A673 (cell line): ENCODE measurements around the gene ST3GAL2. TPM values are rescaled to one million over a fixed set of nuclear protein-coding genes. Genes with fewer than 3 reads are reported as not detected.

ENCODE experiments used
- BruUV-seq: library from RNA; stranded (reverse); fragments of 400-500 nt; replicated peaks from 2 replicates; lab custom pipeline; 2021; lab: Mats Ljungman, UMichigan
- CTCF ChIA-PET: fragments of 300-600 bp; sonication (Branson Sonifier 250); formaldehyde crosslinking; loops from one replicate; lab custom pipeline; 2022; ENCODE audit warnings: antibody characterized with exemption; lab: Charles Lee
- POLR2A ChIA-PET: fragments of 300-600 bp; sonication (Branson Sonifier 250); formaldehyde crosslinking; loops from one replicate; lab custom pipeline; 2022; ENCODE audit warnings: antibody characterized with exemption; ENCODE audit not compliant: low non-redundant PET; lab: Charles Lee
- DNase-seq: peaks from one replicate; pipeline ENCODE4 v3.0.0-alpha.2; 2015; ENCODE audit warnings: low spot score
- H3K27ac ChIP-seq: fragments of 200-600 bp; sonication (generic); 2 replicates; pipeline ENCODE4 v1.5.1; 2016; ENCODE audit warnings: mixed run types, low read depth, mild to moderate bottlenecking, mixed read lengths, antibody characterized with exemption, low read length; ENCODE audit not compliant: poor library complexity, severe bottlenecking
- H3K27me3 ChIP-seq: fragments of 200-600 bp; sonication (generic); replicated peaks from 2 replicates; pipeline ENCODE4 v1.6.1; 2017; ENCODE audit warnings: mixed run types, low read depth, mild to moderate bottlenecking, mixed read lengths, antibody characterized with exemption, low read length; ENCODE audit not compliant: insufficient read depth, poor library complexity
- H3K36me3 ChIP-seq: fragments of 200-600 bp; sonication (generic); 2 replicates; pipeline ENCODE4 v1.6.1; 2016; ENCODE audit warnings: mixed run types, mild to moderate bottlenecking, mixed read lengths, antibody characterized with exemption, low read length; ENCODE audit not compliant: insufficient read depth, poor library complexity, severe bottlenecking
- H3K4me1 ChIP-seq: fragments of 200-600 bp; sonication (generic); 2 replicates; pipeline ENCODE4 v1.6.1; 2017; ENCODE audit warnings: mixed run types, mild to moderate bottlenecking, mixed read lengths, antibody characterized with exemption, low read length; ENCODE audit not compliant: insufficient read depth, poor library complexity, severe bottlenecking
- H3K4me3 ChIP-seq: fragments of 200-600 bp; sonication (generic); 2 replicates; pipeline ENCODE4 v1.5.1; 2016; ENCODE audit warnings: low read depth, mixed run types, mild to moderate bottlenecking, mixed read lengths, low read length; ENCODE audit not compliant: poor library complexity, severe bottlenecking
- H3K9me3 ChIP-seq: fragments of 200-600 bp; sonication (generic); 2 replicates; pipeline ENCODE4 v1.6.1; 2016; ENCODE audit warnings: mixed run types, low read depth, mild to moderate bottlenecking, mixed read lengths, antibody characterized with exemption, low read length; ENCODE audit not compliant: poor library complexity, severe bottlenecking
- CTCF ChIP-seq: fragments of 300-800, 200-600 bp; sonication (generic); conservative IDR thresholded peaks from 2 replicates; pipeline ENCODE4 v1.5.1; 2017; ENCODE audit warnings: low read depth, mild to moderate bottlenecking, antibody characterized with exemption, low read length, moderate library complexity, mixed read lengths
- EZH2 ChIP-seq: fragments of 200-600 bp; sonication (generic); IDR thresholded peaks from 2 replicates; pipeline ENCODE4 v1.6.1; 2017; ENCODE audit warnings: borderline replicate concordance, low read depth, mild to moderate bottlenecking, mixed read lengths, antibody characterized with exemption, low read length; ENCODE audit not compliant: poor library complexity, severe bottlenecking
- intact Hi-C: fragments of 100-400 bp; cut with micrococcal nuclease; formaldehyde crosslinking; loops from one replicate; pipeline ENCODE4 v1.10.0; 2022; ENCODE audit not compliant: unreplicated experiment
- total RNA-seq: library from RNA; stranded (reverse); gene quantifications from 2 replicates; pipeline ENCODE4 v1.2.3, GENCODE V29; 2021

ST3GAL2 gene
- total RNA-seq, 1 experiment from 2014 or later = 26.5 TPM

- peaks cover 6% of the 10 kb centered on the region for H3K4me1 ChIP-seq
- ChIA-PET CTCF (no interaction called here), POLR2A (interaction anchor here (0.7 kb wide), 1 partner anchor 62 kb away, joined by 4 read pairs; no protein-coding TSS in a partner anchor)
- no peak overlapping the region for H3K4me3 ChIP-seq
- no peak overlapping the region for H3K27ac ChIP-seq
- no peaks in the 10 kb centered on the region for H3K27me3 ChIP-seq
- TF ChIP-seq CTCF (no peak), EZH2 (no peak)
- H3K9me3 ChIP-seq = no peaks in the 10 kb centered on the region
- H3K36me3 ChIP-seq = no peaks in the 10 kb centered on the region
- intact Hi-C loops = no loop called here
- BruUV-seq = no TSS peak
- DNase-seq = no peak
Measured at GRCh38 chr16:70442344-70442743, 3.4 kb upstream of the ST3GAL2 start.

GRCh38 chr16:70441406-70441990 lies 2.6 kb upstream of the ST3GAL2 start:
- peaks cover 15% of the 10 kb centered on the region for H3K4me1 ChIP-seq
- no peak overlapping the region for H3K4me3 ChIP-seq
- no peak overlapping the region for H3K27ac ChIP-seq
- H3K36me3 ChIP-seq = no peaks in the 10 kb centered on the region
- ChIA-PET POLR2A (interaction anchor here (0.5 kb wide), 1 partner anchor 8 kb away, joined by 4 read pairs; no protein-coding TSS in a partner anchor), CTCF (no interaction called here)
- DNase-seq = no peak
- no peaks in the 10 kb centered on the region for H3K9me3 ChIP-seq
- no peaks in the 10 kb centered on the region for H3K27me3 ChIP-seq
- no peak for TF ChIP-seq CTCF
- no peak for TF ChIP-seq EZH2
- intact Hi-C loops = no loop called here
- BruUV-seq = no TSS peak

GRCh38 chr16:70440009-70440692 lies 1.3 kb upstream of the ST3GAL2 start:
- POLR2A ChIA-PET = no interaction called here
- BruUV-seq = no TSS peak
- no peaks in the 10 kb centered on the region for H3K27me3 ChIP-seq
- H3K27ac ChIP-seq = no peak overlapping the region
- H3K4me3 ChIP-seq = no peak overlapping the region
- H3K9me3 ChIP-seq = no peaks in the 10 kb centered on the region
- intact Hi-C loops = no loop called here
- H3K4me1 ChIP-seq = peaks cover 16% of the 10 kb centered on the region
- no peaks in the 10 kb centered on the region for H3K36me3 ChIP-seq
- no peak for DNase-seq
- TF ChIP-seq EZH2 (no peak), CTCF (no peak)
- CTCF ChIA-PET = interaction anchor here (0.6 kb wide), 1 partner anchor 14 kb away, joined by 12 read pairs; no protein-coding TSS in a partner anchor
